Neural cell (in vitro differentiated cells): ENCODE results near the gene LTBP1. TPM values are rescaled to one million over a fixed set of nuclear protein-coding genes. Genes with fewer than 3 reads are reported as not detected.

Experiments used
- H2AFZ ChIP-seq: fragments of 200-600, 300-800 bp; sonication (generic), shearing (Covaris generic); 2 replicates; pipeline ENCODE4 v1.6.0; 2014; ENCODE audit warnings: low read depth, mild to moderate bottlenecking, antibody characterized with exemption, low read length, moderate library complexity
- H3F3A ChIP-seq: fragments of 200-600 bp; shearing (Covaris generic); 2 replicates; pipeline ENCODE4 v1.6.1; 2016; ENCODE audit warnings: mild to moderate bottlenecking, moderate library complexity, mixed read lengths, antibody characterized with exemption, low read length; ENCODE audit not compliant: insufficient read depth, poor library complexity, severe bottlenecking
- H3K27ac ChIP-seq: fragments of 200-600, 300-800 bp; sonication (generic), shearing (Covaris generic); 2 replicates; pipeline ENCODE4 v1.5.1; 2014; ENCODE audit warnings: mild to moderate bottlenecking, low read length, moderate library complexity
- H3K27me3 ChIP-seq: fragments of 300-800, 200-600 bp; sonication (generic), shearing (Covaris generic); 2 replicates; pipeline ENCODE4 v1.6.0; 2014; ENCODE audit warnings: mild to moderate bottlenecking, low read depth, low read length, moderate library complexity; ENCODE audit not compliant: insufficient read depth
- H3K36me3 ChIP-seq: fragments of 300-800, 200-600 bp; sonication (generic), shearing (Covaris generic); 2 replicates; pipeline ENCODE4 v1.5.1; 2014; ENCODE audit warnings: mild to moderate bottlenecking, antibody characterized with exemption, low read length, moderate library complexity; ENCODE audit not compliant: insufficient read depth
- H3K4me2 ChIP-seq: fragments of 300-800, 200-600 bp; sonication (generic), shearing (Covaris generic); 2 replicates; pipeline ENCODE4 v1.6.0; 2014; ENCODE audit warnings: mild to moderate bottlenecking, low read length
- H3K4me3 ChIP-seq: fragments of 300-800, 200-600 bp; sonication (generic), shearing (Covaris generic); 2 replicates; pipeline ENCODE4 v1.5.1; 2014; ENCODE audit warnings: mild to moderate bottlenecking, low read length, moderate library complexity
- H3K79me2 ChIP-seq: fragments of 200-600 bp; shearing (Covaris generic); replicated peaks from 2 replicates; pipeline ENCODE4 v1.6.0; 2014; ENCODE audit warnings: mild to moderate bottlenecking, low read length, moderate library complexity; ENCODE audit not compliant: insufficient read depth
- H3K9ac ChIP-seq: fragments of 300-800, 200-600 bp; sonication (generic), shearing (Covaris generic); 2 replicates; pipeline ENCODE4 v1.6.1; 2016; ENCODE audit warnings: mild to moderate bottlenecking, low read length, mixed read lengths
- H3K9me2 ChIP-seq: fragments of 200-600 bp; shearing (Covaris generic); 2 replicates; pipeline ENCODE4 v1.6.1; 2016; ENCODE audit warnings: mild to moderate bottlenecking, low read length, mixed read lengths; ENCODE audit not compliant: insufficient read depth
- H3K9me3 ChIP-seq: fragments of 200-600, 300-800 bp; sonication (generic), shearing (Covaris generic); 2 replicates; pipeline ENCODE4 v1.6.1; 2016; ENCODE audit warnings: mild to moderate bottlenecking, mixed run types, low read length, moderate library complexity, mixed read lengths
- H4K20me1 ChIP-seq: fragments of 200-600 bp; shearing (Covaris generic); 2 replicates; pipeline ENCODE4 v1.6.1; 2016; ENCODE audit warnings: mild to moderate bottlenecking, mixed run types; ENCODE audit not compliant: insufficient read depth
- CTCF ChIP-seq: fragments of 450-650 bp; IDR thresholded peaks from 2 replicates; pipeline ENCODE4 v1.5.1; 2014; ENCODE audit warnings: antibody characterized with exemption, mild to moderate bottlenecking, moderate library complexity; ENCODE audit not compliant: poor library complexity, severe bottlenecking
- EP300 ChIP-seq: fragments of 450-650 bp; conservative IDR thresholded peaks from 2 replicates; pipeline ENCODE4 v1.6.1; 2014; ENCODE audit warnings: antibody characterized with exemption, mild to moderate bottlenecking, moderate library complexity; ENCODE audit not compliant: poor library complexity, severe bottlenecking
- EZH2 ChIP-seq: fragments of 200-600, 300-800 bp; shearing (Covaris generic), sonication (generic); IDR thresholded peaks from 2 replicates; pipeline ENCODE4 v1.6.1; 2014; ENCODE audit warnings: antibody characterized with exemption, low read length, borderline replicate concordance, mild to moderate bottlenecking; ENCODE audit not compliant: insufficient read depth, poor library complexity, severe bottlenecking
- MXI1 ChIP-seq: fragments of 450-650 bp; conservative IDR thresholded peaks from 2 replicates; pipeline ENCODE4 v1.6.1; 2014; ENCODE audit warnings: antibody characterized with exemption, mild to moderate bottlenecking; ENCODE audit not compliant: poor library complexity, severe bottlenecking
- POLR2AphosphoS5 ChIP-seq: IDR thresholded peaks from 2 replicates; pipeline ENCODE4 v1.6.1; 2012
- RAD21 ChIP-seq: fragments of 450-650 bp; conservative IDR thresholded peaks from 2 replicates; pipeline ENCODE4 v1.6.1; 2014; ENCODE audit warnings: antibody characterized with exemption, mild to moderate bottlenecking, moderate library complexity
- REST ChIP-seq: IDR thresholded peaks from 2 replicates; pipeline ENCODE4 v1.6.1; 2012; ENCODE audit warnings: borderline replicate concordance
- SMC3 ChIP-seq: fragments of 450-650 bp; conservative IDR thresholded peaks from 2 replicates; pipeline ENCODE4 v1.6.1; 2014; ENCODE audit warnings: antibody characterized with exemption, mild to moderate bottlenecking, moderate library complexity; ENCODE audit not compliant: poor library complexity
- TAF1 ChIP-seq: IDR thresholded peaks from 2 replicates; pipeline ENCODE4 v1.6.1; 2012; ENCODE audit warnings: low read depth
- polyA plus RNA-seq: library from polyadenylated mRNA; depleted of rRNA; stranded (reverse); fragments of >200 nt; gene quantifications from 2 replicates; pipeline ENCODE4 v1.2.3, GENCODE V29; 2014

The LTBP1 gene
- polyA plus RNA-seq, 1 donor from 2014 or later: 1.8 TPM

- Histone ChIP-seq H3K79me2 (no peaks in the 10 kb centered on the region), H3K4me2 (no peak overlapping the region), H3K36me3 (no peaks in the 10 kb centered on the region), H3F3A (no peaks in the 10 kb centered on the region), H3K27ac (no peak overlapping the region), H3K4me3 (no peak overlapping the region), H2AFZ (no peak overlapping the region), H3K9me2 (no peaks in the 10 kb centered on the region), H3K27me3 (no peaks in the 10 kb centered on the region), H3K9ac (no peak overlapping the region), H4K20me1 (no peaks in the 10 kb centered on the region), H3K9me3 (no peaks in the 10 kb centered on the region)
- TF ChIP-seq POLR2AphosphoS5: no peak
- no peak for TF ChIP-seq REST
- no peak for TF ChIP-seq RAD21
- TF ChIP-seq SMC3: no peak
- TF ChIP-seq MXI1: no peak
- TF ChIP-seq CTCF: no peak
- no peak for TF ChIP-seq TAF1
- TF ChIP-seq EZH2: no peak
- no peak for TF ChIP-seq EP300
Observed at GRCh38 chr2:33342705-33343104, 396.0 kb downstream of the LTBP1 start.

GRCh38 chr2:33343387-33343895, 396.7 kb downstream of the LTBP1 start:
- H3K79me2 ChIP-seq: no peaks in the 10 kb centered on the region
- H3K27ac ChIP-seq: no peak overlapping the region
- H3K36me3 ChIP-seq: no peaks in the 10 kb centered on the region
- H4K20me1 ChIP-seq: no peaks in the 10 kb centered on the region
- H2AFZ ChIP-seq: no peak overlapping the region
- H3F3A ChIP-seq: no peaks in the 10 kb centered on the region
- no peak overlapping the region for H3K4me2 ChIP-seq
- no peaks in the 10 kb centered on the region for H3K9me3 ChIP-seq
- no peaks in the 10 kb centered on the region for H3K9me2 ChIP-seq
- TF ChIP-seq EZH2 (no peak), CTCF (no peak), RAD21 (no peak)
- no peak overlapping the region for H3K9ac ChIP-seq
- no peaks in the 10 kb centered on the region for H3K27me3 ChIP-seq
- no peak overlapping the region for H3K4me3 ChIP-seq
